Neural cell (in vitro differentiated cells): ENCODE measurements around the gene CHMP1A. TPM values are rescaled to one million over a fixed set of nuclear protein-coding genes. Genes with fewer than 3 reads are reported as not detected.

Experiments used
- H2AFZ ChIP-seq: fragments of 200-600, 300-800 bp; sonication (generic), shearing (Covaris generic); 2 replicates; pipeline ENCODE4 v1.6.0; 2014; ENCODE audit warnings: low read depth, mild to moderate bottlenecking, antibody characterized with exemption, low read length, moderate library complexity
- H3F3A ChIP-seq: fragments of 200-600 bp; shearing (Covaris generic); 2 replicates; pipeline ENCODE4 v1.6.1; 2016; ENCODE audit warnings: mild to moderate bottlenecking, moderate library complexity, mixed read lengths, antibody characterized with exemption, low read length; ENCODE audit not compliant: insufficient read depth, poor library complexity, severe bottlenecking
- H3K27ac ChIP-seq: fragments of 200-600, 300-800 bp; sonication (generic), shearing (Covaris generic); 2 replicates; pipeline ENCODE4 v1.5.1; 2014; ENCODE audit warnings: mild to moderate bottlenecking, low read length, moderate library complexity
- H3K27me3 ChIP-seq: fragments of 300-800, 200-600 bp; sonication (generic), shearing (Covaris generic); 2 replicates; pipeline ENCODE4 v1.6.0; 2014; ENCODE audit warnings: mild to moderate bottlenecking, low read depth, low read length, moderate library complexity; ENCODE audit not compliant: insufficient read depth
- H3K36me3 ChIP-seq: fragments of 300-800, 200-600 bp; sonication (generic), shearing (Covaris generic); 2 replicates; pipeline ENCODE4 v1.5.1; 2014; ENCODE audit warnings: mild to moderate bottlenecking, antibody characterized with exemption, low read length, moderate library complexity; ENCODE audit not compliant: insufficient read depth
- H3K4me2 ChIP-seq: fragments of 300-800, 200-600 bp; sonication (generic), shearing (Covaris generic); 2 replicates; pipeline ENCODE4 v1.6.0; 2014; ENCODE audit warnings: mild to moderate bottlenecking, low read length
- H3K4me3 ChIP-seq: fragments of 300-800, 200-600 bp; sonication (generic), shearing (Covaris generic); 2 replicates; pipeline ENCODE4 v1.5.1; 2014; ENCODE audit warnings: mild to moderate bottlenecking, low read length, moderate library complexity
- H3K79me2 ChIP-seq: fragments of 200-600 bp; shearing (Covaris generic); replicated peaks from 2 replicates; pipeline ENCODE4 v1.6.0; 2014; ENCODE audit warnings: mild to moderate bottlenecking, low read length, moderate library complexity; ENCODE audit not compliant: insufficient read depth
- H3K9ac ChIP-seq: fragments of 300-800, 200-600 bp; sonication (generic), shearing (Covaris generic); 2 replicates; pipeline ENCODE4 v1.6.1; 2016; ENCODE audit warnings: mild to moderate bottlenecking, low read length, mixed read lengths
- H3K9me2 ChIP-seq: fragments of 200-600 bp; shearing (Covaris generic); 2 replicates; pipeline ENCODE4 v1.6.1; 2016; ENCODE audit warnings: mild to moderate bottlenecking, low read length, mixed read lengths; ENCODE audit not compliant: insufficient read depth
- H3K9me3 ChIP-seq: fragments of 200-600, 300-800 bp; sonication (generic), shearing (Covaris generic); 2 replicates; pipeline ENCODE4 v1.6.1; 2016; ENCODE audit warnings: mild to moderate bottlenecking, mixed run types, low read length, moderate library complexity, mixed read lengths
- H4K20me1 ChIP-seq: fragments of 200-600 bp; shearing (Covaris generic); 2 replicates; pipeline ENCODE4 v1.6.1; 2016; ENCODE audit warnings: mild to moderate bottlenecking, mixed run types; ENCODE audit not compliant: insufficient read depth
- CTCF ChIP-seq: fragments of 450-650 bp; IDR thresholded peaks from 2 replicates; pipeline ENCODE4 v1.5.1; 2014; ENCODE audit warnings: antibody characterized with exemption, mild to moderate bottlenecking, moderate library complexity; ENCODE audit not compliant: poor library complexity, severe bottlenecking
- EP300 ChIP-seq: fragments of 450-650 bp; conservative IDR thresholded peaks from 2 replicates; pipeline ENCODE4 v1.6.1; 2014; ENCODE audit warnings: antibody characterized with exemption, mild to moderate bottlenecking, moderate library complexity; ENCODE audit not compliant: poor library complexity, severe bottlenecking
- EZH2 ChIP-seq: fragments of 200-600, 300-800 bp; shearing (Covaris generic), sonication (generic); IDR thresholded peaks from 2 replicates; pipeline ENCODE4 v1.6.1; 2014; ENCODE audit warnings: antibody characterized with exemption, low read length, borderline replicate concordance, mild to moderate bottlenecking; ENCODE audit not compliant: insufficient read depth, poor library complexity, severe bottlenecking
- MXI1 ChIP-seq: fragments of 450-650 bp; conservative IDR thresholded peaks from 2 replicates; pipeline ENCODE4 v1.6.1; 2014; ENCODE audit warnings: antibody characterized with exemption, mild to moderate bottlenecking; ENCODE audit not compliant: poor library complexity, severe bottlenecking
- POLR2AphosphoS5 ChIP-seq: IDR thresholded peaks from 2 replicates; pipeline ENCODE4 v1.6.1; 2012
- RAD21 ChIP-seq: fragments of 450-650 bp; conservative IDR thresholded peaks from 2 replicates; pipeline ENCODE4 v1.6.1; 2014; ENCODE audit warnings: antibody characterized with exemption, mild to moderate bottlenecking, moderate library complexity
- REST ChIP-seq: IDR thresholded peaks from 2 replicates; pipeline ENCODE4 v1.6.1; 2012; ENCODE audit warnings: borderline replicate concordance
- SMC3 ChIP-seq: fragments of 450-650 bp; conservative IDR thresholded peaks from 2 replicates; pipeline ENCODE4 v1.6.1; 2014; ENCODE audit warnings: antibody characterized with exemption, mild to moderate bottlenecking, moderate library complexity; ENCODE audit not compliant: poor library complexity
- TAF1 ChIP-seq: IDR thresholded peaks from 2 replicates; pipeline ENCODE4 v1.6.1; 2012; ENCODE audit warnings: low read depth
- polyA plus RNA-seq: library from polyadenylated mRNA; depleted of rRNA; stranded (reverse); fragments of >200 nt; gene quantifications from 2 replicates; pipeline ENCODE4 v1.2.3, GENCODE V29; 2014

The CHMP1A gene
- polyA plus RNA-seq, 1 donor from 2014 or later: 113 TPM

GRCh38 chr16:89607453-89607852 lies 50.1 kb downstream of the CHMP1A start:
- Histone ChIP-seq H3F3A (no peaks in the 10 kb centered on the region), H3K9me3 (no peaks in the 10 kb centered on the region), H3K36me3 (no peaks in the 10 kb centered on the region), H3K9me2 (no peaks in the 10 kb centered on the region), H3K4me3 (no peak overlapping the region), H3K27me3 (no peaks in the 10 kb centered on the region), H3K9ac (no peak overlapping the region), H4K20me1 (no peaks in the 10 kb centered on the region), H3K4me2 (no peak overlapping the region), H2AFZ (no peak overlapping the region), H3K27ac (no peak overlapping the region), H3K79me2 (no peaks in the 10 kb centered on the region)
- TF ChIP-seq EZH2: no peak
- TF ChIP-seq MXI1: no peak

GRCh38 chr16:89606006-89606405 lies 51.5 kb downstream of the CHMP1A start:
- Histone ChIP-seq H3K9me3 (no peaks in the 10 kb centered on the region), H3F3A (no peaks in the 10 kb centered on the region), H3K9me2 (no peaks in the 10 kb centered on the region), H4K20me1 (no peaks in the 10 kb centered on the region), H3K36me3 (no peaks in the 10 kb centered on the region), H3K4me3 (no peak overlapping the region), H3K79me2 (no peaks in the 10 kb centered on the region), H3K4me2 (no peak overlapping the region), H3K27me3 (no peaks in the 10 kb centered on the region), H3K9ac (no peak overlapping the region), H2AFZ (no peak overlapping the region), H3K27ac (no peak overlapping the region)
- no peak for TF ChIP-seq EZH2
- no peak for TF ChIP-seq CTCF
- no peak for TF ChIP-seq EP300
- no peak for TF ChIP-seq SMC3
- TF ChIP-seq REST: no peak
- TF ChIP-seq POLR2AphosphoS5: no peak
- no peak for TF ChIP-seq RAD21
- no peak for TF ChIP-seq TAF1
- no peak for TF ChIP-seq MXI1
